GM12872 (cell line): ENCODE data around the gene SWAP70.

Experiments used
- CTCF ChIP-seq: IDR thresholded peaks from 3 replicates; pipeline ENCODE4 v1.5.1; 2011; ENCODE audit warnings: low read depth, mild to moderate bottlenecking, low read length, moderate library complexity; ENCODE audit not compliant: insufficient read depth

The SWAP70 gene

GRCh38 chr11:9774591-9775397, 110.9 kb downstream of the SWAP70 start:
- TF ChIP-seq CTCF = no peak

DNA sequence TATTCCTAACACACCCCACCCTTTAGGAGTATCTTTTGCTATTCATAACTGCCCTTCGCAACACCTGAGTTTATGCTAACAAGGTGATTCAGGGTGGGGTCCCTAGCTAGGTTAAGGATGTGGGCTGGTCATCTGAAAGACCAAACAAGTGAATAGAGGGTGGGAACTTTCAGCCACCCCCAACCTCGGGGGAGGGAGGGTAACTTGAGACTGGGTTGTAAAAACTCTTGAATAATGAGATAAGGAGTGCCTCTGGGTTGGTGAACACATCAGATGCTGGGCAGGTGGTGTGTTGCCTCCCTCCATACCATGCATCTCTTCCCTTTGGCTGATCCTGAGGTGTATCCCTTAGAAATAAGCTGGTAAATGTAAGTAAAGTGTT, 111.5 kb downstream of the SWAP70 start:
- no peak for TF ChIP-seq CTCF

DNA sequence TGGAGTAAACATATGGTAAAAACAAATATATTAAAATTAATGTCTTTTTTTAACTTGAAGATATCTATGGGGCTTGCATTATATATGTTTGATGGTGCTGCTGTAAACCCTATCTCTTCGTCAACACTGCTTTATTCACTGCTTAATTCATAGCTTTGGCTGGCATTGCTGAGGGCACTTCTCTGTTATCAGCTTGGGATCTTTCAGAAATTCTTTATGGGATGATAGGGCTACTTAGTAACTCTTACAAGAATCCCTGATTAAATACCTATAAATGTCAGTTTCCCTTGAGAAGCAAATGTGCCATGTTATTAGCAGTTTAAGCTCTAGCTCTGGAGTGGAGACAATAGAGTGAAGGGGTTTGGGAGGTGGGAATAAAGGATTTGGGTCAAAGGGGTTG, 112.3 kb downstream of the SWAP70 start:
- no peak for TF ChIP-seq CTCF

GRCh38 chr11:9777066-9777465, 113.2 kb downstream of the SWAP70 start:
- no peak for TF ChIP-seq CTCF

GRCh38 chr11:9777525-9777924, 113.6 kb downstream of the SWAP70 start:
- TF ChIP-seq CTCF = no peak

GRCh38 chr11:9780929-9781328, 117.1 kb downstream of the SWAP70 start:
- TF ChIP-seq CTCF = no peak

DNA sequence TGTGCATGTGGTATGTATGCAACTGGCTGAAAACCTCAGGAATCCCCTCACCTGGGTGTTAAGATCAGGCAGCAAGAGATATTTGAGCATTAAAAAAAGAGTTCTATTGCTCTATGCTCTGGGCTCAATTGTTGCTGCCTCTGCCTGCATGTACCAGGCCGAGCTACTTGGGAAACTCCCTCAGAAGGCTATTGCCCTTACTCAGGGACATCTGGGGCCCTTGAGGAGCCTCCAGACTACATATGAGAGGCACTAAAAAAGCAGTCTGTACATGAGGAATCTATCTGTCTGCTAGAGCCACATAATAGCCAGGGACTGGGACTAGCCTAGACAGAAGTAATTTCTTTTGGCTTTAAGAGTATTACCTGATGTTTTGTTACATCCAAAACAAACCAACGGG, 120.1 kb downstream of the SWAP70 start:
- TF ChIP-seq CTCF = no peak
